ENCODE results near the gene IL22RA1.

DNA sequence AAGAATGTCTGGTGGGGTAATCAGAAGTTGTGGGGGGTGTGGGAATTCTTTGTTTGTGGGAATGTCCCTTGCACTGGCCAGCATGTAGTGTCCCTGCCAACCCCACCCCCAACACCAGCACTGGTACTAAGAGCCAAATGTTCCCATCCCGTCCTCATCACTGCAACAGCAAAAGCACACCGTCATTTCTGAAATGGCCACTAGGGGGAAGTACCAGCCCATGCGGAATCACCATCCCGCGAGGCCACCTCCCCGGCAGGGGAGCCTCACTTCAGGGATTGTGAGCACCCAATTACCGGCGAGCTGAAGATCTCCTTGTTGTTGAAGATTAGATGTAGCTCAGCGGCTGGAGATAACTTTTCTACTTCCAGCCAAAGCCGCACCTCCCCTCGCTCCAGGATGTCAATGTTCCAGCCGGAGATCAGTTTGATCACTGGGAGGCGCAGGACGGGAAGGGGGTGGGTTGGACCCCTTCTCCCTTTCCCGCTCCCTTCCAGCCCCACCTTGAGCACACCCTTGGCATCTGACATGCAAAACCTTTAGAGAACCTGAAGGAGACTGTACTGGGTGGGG is 72.0 kb downstream of the IL22RA1 start:
- TF ChIP-seq, protein P1, sequence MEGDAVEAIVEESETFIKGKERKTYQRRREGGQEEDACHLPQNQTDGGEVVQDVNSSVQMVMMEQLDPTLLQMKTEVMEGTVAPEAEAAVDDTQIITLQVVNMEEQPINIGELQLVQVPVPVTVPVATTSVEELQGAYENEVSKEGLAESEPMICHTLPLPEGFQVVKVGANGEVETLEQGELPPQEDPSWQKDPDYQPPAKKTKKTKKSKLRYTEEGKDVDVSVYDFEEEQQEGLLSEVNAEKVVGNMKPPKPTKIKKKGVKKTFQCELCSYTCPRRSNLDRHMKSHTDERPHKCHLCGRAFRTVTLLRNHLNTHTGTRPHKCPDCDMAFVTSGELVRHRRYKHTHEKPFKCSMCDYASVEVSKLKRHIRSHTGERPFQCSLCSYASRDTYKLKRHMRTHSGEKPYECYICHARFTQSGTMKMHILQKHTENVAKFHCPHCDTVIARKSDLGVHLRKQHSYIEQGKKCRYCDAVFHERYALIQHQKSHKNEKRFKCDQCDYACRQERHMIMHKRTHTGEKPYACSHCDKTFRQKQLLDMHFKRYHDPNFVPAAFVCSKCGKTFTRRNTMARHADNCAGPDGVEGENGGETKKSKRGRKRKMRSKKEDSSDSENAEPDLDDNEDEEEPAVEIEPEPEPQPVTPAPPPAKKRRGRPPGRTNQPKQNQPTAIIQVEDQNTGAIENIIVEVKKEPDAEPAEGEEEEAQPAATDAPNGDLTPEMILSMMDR (conservative IDR thresholded peaks at IDR 0.05 in 1 of 2, IDR thresholded peaks at IDR 0.05 in 1 of 2; ENCODE audit: low read depth in 1 of 2, low read length in 2 of 2): peak; percentile 78 to 89
- no peak for TF ChIP-seq EZH2 (IDR thresholded peaks at IDR 0.05; ENCODE audit: low read length, missing control alignments)

Data from fibroblast of lung (primary cell).